Glutamatergic neuron (in vitro differentiated cells): Measurements from ENCODE around the gene NR0B1. TPM values are rescaled to one million over a fixed set of nuclear protein-coding genes. Genes with fewer than 3 reads are reported as not detected.

Experiments used
- DNase-seq: peaks from one replicate; pipeline ENCODE4 v3.0.0; 2022
- H3K27ac Mint-ChIP-seq: one replicate; pipeline ENCODE4 v1.8.0; 2020; ENCODE audit warnings: mild to moderate bottlenecking, mixed read lengths, inconsistent platforms; ENCODE audit not compliant: unreplicated experiment
- H3K27me3 Mint-ChIP-seq: one replicate; pipeline ENCODE4 v1.8.0; 2020; ENCODE audit warnings: mild to moderate bottlenecking, moderate library complexity, mixed read lengths, inconsistent platforms; ENCODE audit not compliant: unreplicated experiment
- H3K36me3 Mint-ChIP-seq: one replicate; pipeline ENCODE4 v1.8.0; 2020; ENCODE audit warnings: mild to moderate bottlenecking, mixed read lengths, inconsistent platforms; ENCODE audit not compliant: unreplicated experiment
- H3K4me1 Mint-ChIP-seq: one replicate; pipeline ENCODE4 v1.8.0; 2020; ENCODE audit warnings: mild to moderate bottlenecking, low read depth, mixed read lengths, inconsistent platforms; ENCODE audit not compliant: unreplicated experiment
- H3K4me3 Mint-ChIP-seq: one replicate; pipeline ENCODE4 v1.8.0; 2020; ENCODE audit warnings: mild to moderate bottlenecking, mixed read lengths, inconsistent platforms; ENCODE audit not compliant: unreplicated experiment
- H3K9me3 Mint-ChIP-seq: one replicate; pipeline ENCODE4 v1.8.0; 2020; ENCODE audit warnings: mild to moderate bottlenecking, moderate library complexity, mixed read lengths, inconsistent platforms; ENCODE audit not compliant: unreplicated experiment
- total RNA-seq: library from RNA; stranded (reverse); fragmentation: NEBNext Ultra II Directional; extraction: Animal tissue kit (Norgen Biotek cat#: 25700); gene quantifications from one replicate; pipeline ENCODE4 v1.2.1, GENCODE V29; 2021; ENCODE audit not compliant: unreplicated experiment
- TF ChIP-seq, protein P1 (sequence below): fragments of 200-600 bp; sonication (generic); IDR thresholded peaks from one replicate; pipeline ENCODE4 v1.5.0; 2021; ENCODE audit not compliant: partially characterized antibody, unreplicated experiment

The NR0B1 gene
- total RNA-seq, 1 donor from 2014 or later, result not detected

DNA sequence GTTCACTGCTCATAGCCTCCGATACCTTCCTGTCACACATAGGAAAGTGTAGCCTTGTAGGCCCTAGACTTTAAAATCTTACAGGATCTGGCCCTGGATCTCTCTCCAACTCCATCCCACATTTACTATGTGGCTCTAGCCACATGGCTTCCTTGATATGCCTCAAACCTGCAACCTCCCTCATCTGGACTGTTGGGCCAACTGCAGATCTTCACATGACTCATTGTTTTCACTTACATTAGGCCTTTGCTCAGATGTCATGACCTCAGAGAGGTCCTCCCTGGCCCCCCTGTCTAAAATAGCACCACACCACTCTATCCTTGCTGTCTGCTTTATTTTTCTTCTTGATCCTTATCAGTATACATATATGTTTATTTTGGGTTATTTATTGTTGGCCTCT lies 8.1 kb upstream of the NR0B1 start:
- TF ChIP-seq, protein P1, sequence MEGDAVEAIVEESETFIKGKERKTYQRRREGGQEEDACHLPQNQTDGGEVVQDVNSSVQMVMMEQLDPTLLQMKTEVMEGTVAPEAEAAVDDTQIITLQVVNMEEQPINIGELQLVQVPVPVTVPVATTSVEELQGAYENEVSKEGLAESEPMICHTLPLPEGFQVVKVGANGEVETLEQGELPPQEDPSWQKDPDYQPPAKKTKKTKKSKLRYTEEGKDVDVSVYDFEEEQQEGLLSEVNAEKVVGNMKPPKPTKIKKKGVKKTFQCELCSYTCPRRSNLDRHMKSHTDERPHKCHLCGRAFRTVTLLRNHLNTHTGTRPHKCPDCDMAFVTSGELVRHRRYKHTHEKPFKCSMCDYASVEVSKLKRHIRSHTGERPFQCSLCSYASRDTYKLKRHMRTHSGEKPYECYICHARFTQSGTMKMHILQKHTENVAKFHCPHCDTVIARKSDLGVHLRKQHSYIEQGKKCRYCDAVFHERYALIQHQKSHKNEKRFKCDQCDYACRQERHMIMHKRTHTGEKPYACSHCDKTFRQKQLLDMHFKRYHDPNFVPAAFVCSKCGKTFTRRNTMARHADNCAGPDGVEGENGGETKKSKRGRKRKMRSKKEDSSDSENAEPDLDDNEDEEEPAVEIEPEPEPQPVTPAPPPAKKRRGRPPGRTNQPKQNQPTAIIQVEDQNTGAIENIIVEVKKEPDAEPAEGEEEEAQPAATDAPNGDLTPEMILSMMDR, result no peak
- Mint-ChIP-seq H3K9me3 (no peaks in the 10 kb centered on the region), H3K36me3 (no peaks in the 10 kb centered on the region), H3K27me3 (peaks cover 1% of the 10 kb centered on the region), H3K27ac (no peak overlapping the region), H3K4me1 (no peaks in the 10 kb centered on the region), H3K4me3 (no peak overlapping the region)
- no peak for DNase-seq

DNA sequence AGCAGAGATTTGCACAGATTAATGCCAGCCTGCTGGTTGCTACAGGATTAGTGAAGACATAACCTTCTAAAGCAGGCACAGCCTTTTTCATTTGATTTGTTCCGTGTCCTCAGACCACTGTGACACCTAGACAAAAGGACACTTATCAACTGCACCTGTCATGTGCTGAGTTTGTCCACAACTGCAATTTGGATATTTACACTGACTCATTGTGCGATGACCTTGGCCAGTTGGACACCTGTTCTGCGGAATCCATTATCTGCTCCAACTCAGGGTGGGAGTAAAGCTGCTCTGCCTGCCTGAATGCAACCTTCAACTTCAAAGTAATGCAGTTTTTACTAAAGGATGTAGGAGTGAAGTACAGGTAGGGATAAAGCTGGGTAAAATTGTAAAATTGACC lies 4.1 kb upstream of the NR0B1 start:
- no peak overlapping the region for H3K27ac Mint-ChIP-seq
- TF ChIP-seq, protein P1, result no peak

DNA sequence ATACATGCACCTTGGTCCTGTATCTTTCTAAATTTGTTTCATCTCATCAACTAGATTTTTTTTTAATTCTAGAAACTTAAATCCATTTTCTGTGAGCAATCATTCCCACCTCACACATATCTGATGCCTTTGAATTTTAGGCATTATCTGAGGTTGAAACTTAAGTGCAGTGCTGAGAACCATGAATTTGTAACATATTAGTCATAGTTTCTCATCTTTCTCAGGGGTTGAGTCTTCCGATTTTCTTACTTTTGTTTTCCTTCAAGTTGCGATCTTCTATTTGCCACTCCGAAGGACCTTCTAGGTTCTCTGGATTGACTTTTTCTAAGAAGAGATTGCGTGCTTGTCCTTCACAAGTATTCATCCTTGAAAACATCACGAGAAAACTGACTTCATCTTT lies 3.7 kb upstream of the NR0B1 start:
- H3K27me3 Mint-ChIP-seq, result peaks cover 1% of the 10 kb centered on the region
- H3K36me3 Mint-ChIP-seq, result no peaks in the 10 kb centered on the region
- no peak overlapping the region for H3K27ac Mint-ChIP-seq
- DNase-seq, result no peak
- H3K9me3 Mint-ChIP-seq, result no peaks in the 10 kb centered on the region
- TF ChIP-seq, protein P1, result no peak
- H3K4me3 Mint-ChIP-seq, result no peak overlapping the region
- no peaks in the 10 kb centered on the region for H3K4me1 Mint-ChIP-seq

More for the DNA sequence above, 4.1 kb upstream of the NR0B1 start:
- Mint-ChIP-seq H3K4me1 (no peaks in the 10 kb centered on the region), H3K9me3 (no peaks in the 10 kb centered on the region), H3K27me3 (peaks cover 1% of the 10 kb centered on the region), H3K4me3 (no peak overlapping the region), H3K36me3 (no peaks in the 10 kb centered on the region)
- DNase-seq, result no peak

DNA sequence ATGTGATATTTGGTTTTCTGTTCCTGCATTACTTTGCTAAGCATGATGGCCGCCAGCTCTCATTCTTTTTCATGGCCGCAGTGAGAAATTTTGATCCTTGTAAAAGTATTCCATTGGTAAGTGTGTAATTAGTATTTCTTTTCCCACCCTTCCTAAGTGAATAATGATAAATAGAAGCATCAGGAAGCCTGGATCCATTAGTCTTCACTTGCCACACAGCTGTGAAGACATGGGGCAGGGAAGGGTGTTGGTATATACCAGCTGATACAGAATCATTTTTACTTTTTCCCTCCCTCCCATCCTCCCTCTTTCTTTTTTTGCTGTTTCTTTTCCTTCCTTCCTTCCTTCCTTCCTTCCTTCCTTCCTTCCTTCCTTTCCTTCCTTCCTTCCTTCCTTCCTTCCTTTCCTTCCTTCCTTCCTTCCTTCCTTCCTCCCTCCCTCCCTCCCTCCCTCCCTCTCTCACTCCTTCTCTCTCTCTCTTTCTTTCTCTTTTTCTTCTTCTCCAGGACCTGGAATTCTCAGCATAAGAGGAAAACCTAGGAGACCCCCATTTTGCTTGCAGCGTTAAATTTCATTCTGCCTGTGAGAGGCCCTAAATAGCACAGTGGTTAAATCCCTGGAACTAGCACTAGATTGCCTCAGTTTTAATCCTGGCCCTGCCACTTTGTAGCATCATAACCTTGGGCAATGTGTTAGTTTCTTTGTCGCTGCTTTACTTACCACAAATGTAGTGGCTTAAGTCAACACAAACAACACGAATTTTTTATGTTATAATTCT lies 1.4 kb upstream of the NR0B1 start:
- DNase-seq, result no peak
- no peak overlapping the region for H3K4me3 Mint-ChIP-seq
- H3K4me1 Mint-ChIP-seq, result no peaks in the 10 kb centered on the region
- H3K9me3 Mint-ChIP-seq, result peaks cover 2% of the 10 kb centered on the region
- peaks cover 1% of the 10 kb centered on the region for H3K27me3 Mint-ChIP-seq
- TF ChIP-seq, protein P1, result no peak
- H3K27ac Mint-ChIP-seq, result no peak overlapping the region
- H3K36me3 Mint-ChIP-seq, result no peaks in the 10 kb centered on the region
